Renal pelvis (tissue), 4 donors: ENCODE data around the gene FN1. TPM values are rescaled to one million over a fixed set of nuclear protein-coding genes. Genes with fewer than 3 reads are reported as not detected.

Source experiments
- DNase-seq: peaks from one replicate; pipeline ENCODE4 v3.0.0-alpha.2; 2013
- polyA plus RNA-seq, 3 donors: library from polyadenylated mRNA; unstranded; fragments of 120-200 nt; gene quantifications; one replicate each; pipeline ENCODE4 v1.2.1, GENCODE V29; 2013; ENCODE audit not compliant: insufficient read length in 3 of 3

The FN1 gene
- polyA plus RNA-seq, 3 donors: 399 to 514 (median 427) TPM

- no peak for DNase-seq
These were observed 8.3 kb downstream of the FN1 start for GRCh38 chr2:215427585-215427984.

GRCh38 chr2:215425021-215425782, 10.7 kb downstream of the FN1 start:
- DNase-seq: no peak

DNA sequence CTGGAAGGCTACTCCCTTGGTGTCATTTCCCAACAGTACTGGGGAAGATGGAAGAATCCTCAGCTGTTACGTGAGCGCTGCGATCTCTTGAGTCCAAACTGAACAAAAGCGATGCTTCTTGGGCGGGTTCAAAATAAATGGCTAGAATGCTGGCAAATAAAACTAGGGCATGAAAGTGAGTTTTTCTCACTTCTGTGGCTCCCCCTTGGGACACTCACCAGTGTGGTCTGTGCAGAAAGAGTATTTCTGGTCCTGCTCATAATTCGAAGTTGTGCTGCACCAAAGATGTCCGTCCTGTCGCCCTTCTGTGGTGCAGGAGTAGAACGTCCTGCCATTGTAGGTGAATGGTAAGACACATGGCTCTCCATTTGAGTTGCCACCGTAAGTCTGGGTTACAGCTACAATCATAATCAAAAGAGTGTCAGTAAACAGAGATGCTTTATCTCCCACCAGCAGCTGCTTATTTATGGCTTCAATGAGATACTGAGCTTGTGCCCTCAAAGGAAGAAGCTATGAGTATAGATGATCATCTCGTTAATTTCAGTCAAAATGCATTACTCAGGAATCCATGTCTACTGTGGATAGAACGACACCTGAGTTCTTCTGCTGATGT, 11.8 kb downstream of the FN1 start:
- DNase-seq: no peak

DNA sequence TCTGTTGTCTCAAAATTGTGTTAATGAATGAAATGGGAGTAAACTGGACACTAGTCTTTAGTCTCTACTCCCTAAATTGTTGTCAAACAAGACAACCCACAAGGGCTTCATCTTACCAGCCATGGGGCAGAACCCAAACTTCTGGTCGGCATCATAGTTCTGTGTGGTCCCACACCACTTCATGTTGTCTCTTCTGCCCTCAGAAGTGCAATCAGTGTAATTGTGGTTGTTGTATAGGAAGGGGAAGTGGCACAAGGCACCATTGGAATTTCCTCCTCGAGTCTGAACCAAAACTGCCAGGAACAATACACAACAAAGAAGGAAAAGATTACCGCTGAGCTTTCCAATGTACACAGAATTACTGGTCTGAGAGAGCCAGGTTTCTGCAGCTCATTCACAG, 12.6 kb downstream of the FN1 start:
- no peak for DNase-seq

DNA sequence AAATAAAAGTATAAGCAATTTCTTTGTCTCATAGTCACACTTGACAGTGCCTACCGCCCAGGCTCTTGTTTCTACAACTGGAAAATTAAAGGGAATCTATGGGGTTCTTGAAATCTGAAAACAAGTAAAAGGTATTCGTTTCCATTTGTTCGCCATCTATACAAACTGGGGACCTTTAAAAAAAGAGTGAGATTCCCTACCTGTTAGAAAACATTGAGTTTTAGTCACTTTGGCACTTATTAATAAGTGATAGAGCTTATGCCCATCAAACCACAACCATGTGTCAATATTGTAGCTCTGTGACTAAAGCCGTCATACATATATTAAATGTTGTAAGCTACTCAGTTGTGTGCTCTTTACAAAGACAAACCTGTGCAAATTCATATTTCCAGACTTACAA, 13.2 kb downstream of the FN1 start:
- no peak for DNase-seq

DNA sequence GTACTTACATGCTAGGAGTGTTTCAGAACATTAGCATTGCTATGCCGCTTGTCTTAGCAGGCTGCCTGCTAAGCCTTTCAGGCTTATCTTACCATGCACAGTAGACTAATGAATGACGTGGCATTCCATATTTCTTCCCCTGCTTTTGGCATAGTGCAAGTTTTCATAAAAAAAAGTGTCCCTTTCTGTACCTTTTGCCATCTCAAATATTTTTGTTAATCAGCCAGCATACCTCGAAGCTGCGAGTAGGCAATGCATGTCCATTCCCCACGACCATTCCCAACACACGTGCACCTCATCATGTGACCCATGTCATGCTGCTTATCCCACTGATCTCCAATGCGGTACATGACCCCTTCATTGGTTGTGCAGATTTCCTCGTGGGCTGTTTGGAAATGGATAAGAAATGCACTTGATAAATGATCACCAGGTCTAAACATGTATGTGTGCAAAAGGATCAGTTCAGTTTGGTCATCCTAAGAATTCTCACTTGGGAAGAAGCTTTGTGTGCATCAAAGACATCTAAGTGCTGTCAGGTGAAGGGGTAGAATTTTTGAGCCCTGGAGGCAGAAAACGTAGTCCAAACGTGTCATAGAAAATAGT, 13.9 kb downstream of the FN1 start:
- DNase-seq: no peak

DNA sequence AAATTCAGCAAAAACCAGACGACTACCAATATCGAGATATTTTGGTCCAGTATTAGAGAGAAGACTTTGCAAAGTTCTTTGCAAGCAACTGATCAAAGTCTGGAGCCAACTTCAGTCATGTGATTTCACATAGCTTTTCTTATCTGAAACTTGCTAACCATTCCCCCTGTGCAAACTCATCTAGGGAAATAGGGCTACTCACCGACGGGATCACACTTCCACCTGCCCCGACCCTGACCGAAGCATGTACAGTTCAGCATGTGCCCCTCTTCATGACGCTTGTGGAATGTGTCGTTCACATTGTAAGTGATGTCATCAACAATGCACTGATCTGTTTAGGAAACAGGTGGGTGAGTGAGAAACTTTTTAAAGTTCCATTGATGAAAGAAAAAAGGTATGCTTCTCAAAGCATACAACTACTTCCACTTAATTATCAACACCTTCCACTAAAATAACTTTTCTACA, 15.4 kb downstream of the FN1 start:
- no peak for DNase-seq

DNA sequence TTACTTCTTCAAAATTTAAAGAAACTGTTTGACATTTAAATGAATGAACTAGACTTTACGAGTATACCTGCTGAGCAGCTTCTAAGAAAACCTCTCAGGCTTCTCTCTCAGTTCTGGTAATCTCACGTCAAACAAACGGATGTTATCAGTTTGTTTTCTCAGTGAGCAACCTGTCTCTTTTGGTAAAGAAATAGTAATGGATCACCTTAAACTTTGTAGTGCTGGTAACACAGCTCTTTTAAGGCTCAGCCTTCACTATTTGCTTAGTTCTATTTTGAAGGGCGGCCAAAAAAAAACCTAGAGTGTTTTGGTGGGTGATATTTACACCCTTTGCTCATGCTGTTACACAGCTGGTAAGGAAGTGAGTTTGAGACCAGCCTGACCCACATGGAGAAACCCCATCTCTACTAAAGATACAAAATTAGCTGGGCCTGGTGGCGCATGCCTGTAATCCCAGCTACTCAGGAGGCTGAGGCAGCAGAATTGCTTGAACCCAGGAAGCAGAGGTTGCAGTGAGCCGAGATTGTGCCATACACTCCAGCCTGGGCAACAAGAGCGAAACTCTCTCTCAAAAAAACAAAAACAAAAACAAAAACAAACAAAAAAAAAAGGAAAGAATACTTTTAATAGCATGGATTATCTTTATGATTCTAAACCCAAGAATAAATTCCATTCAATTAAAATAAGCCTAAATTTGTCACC, 15.9 kb downstream of the FN1 start:
- DNase-seq: no peak

- no peak for DNase-seq
These were observed 16.8 kb downstream of the FN1 start for GRCh38 chr2:215419113-215419512.

- no peak for DNase-seq
These were observed 17.6 kb downstream of the FN1 start for GRCh38 chr2:215418064-215418963.

GRCh38 chr2:215417400-215417951, 18.4 kb downstream of the FN1 start:
- DNase-seq: no peak

GRCh38 chr2:215416656-215417055, 19.2 kb downstream of the FN1 start:
- DNase-seq: no peak

- DNase-seq: no peak
These were observed 19.9 kb downstream of the FN1 start for GRCh38 chr2:215415820-215416577.

- no peak for DNase-seq
These were observed 20.6 kb downstream of the FN1 start for GRCh38 chr2:215415218-215415617.

GRCh38 chr2:215414674-215415073, 21.2 kb downstream of the FN1 start:
- DNase-seq: no peak

DNA sequence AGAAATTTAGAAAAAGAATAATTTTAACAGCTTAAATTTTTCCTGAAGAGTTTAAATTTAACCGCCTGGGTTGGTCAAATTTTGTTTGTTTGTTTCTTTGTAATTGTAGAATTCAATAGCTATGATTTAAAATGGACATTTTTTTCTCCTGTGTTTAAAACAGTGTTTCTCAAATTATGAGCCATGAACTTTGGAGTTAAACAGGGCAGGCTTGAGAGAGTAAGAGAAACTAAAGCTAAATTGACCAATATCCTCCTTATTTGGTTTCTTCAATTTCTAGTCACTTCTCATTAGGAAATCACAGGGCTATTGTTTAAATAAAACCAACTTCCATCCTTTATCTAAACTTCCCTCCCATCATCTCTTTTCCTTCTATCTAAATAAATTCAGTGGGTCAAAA, 21.9 kb downstream of the FN1 start:
- no peak for DNase-seq

DNA sequence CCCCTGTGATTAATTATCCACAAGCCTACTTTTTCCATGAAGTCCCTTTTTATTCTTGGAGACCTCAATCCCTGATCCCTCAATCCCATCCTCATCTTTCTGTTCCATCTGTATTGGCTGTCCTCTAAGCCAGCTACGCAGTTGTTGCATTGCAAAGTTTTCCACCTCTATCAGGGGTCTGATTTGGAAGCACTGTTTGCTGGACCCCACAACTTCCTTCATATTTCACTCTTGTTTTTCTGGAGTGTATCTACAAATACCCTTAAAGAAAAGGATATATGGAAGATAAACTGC, 22.4 kb downstream of the FN1 start:
- DNase-seq: no peak

DNA sequence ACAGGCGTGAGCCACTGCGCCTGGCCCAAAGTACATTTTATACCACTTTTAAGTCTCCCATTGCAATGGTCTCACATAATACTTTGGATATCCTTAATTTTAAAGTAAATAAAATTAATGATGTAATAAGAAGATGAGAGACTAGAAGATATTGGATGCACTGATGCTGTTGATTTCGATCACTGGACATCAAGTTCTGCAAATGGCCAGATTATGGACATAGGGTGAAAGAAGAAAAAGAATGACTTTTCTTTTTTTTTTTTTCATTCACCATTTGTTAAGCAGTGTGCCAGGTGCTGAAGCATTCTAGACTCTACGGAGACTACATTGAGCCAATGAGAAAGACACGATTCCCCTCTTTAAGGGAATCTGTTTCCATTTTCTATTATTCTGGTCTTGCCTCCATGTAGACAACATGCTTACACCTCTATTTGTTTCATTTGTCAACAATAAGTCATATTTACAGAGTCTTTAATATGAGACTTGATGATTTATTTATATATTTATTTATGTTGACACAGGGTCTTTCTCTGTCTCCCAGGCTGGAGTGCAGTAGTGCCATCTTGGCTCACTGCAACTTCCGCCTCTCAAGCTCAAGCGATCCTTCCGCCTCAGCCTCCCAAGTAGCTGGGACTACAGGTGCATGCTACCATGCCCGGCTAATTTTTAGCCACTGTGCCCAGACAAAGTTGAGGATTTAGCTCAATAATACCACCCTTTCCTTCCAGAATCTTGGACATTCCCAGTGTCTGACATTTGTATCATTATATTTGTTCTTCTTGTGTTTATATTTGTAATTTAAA, 23.7 kb downstream of the FN1 start:
- DNase-seq: no peak

GRCh38 chr2:215410932-215411285, 25.0 kb downstream of the FN1 start:
- no peak for DNase-seq
